GM20431 (cell line): ENCODE data around the gene UBAP2L.
"Not testable (repeated sequence)": the region's sequence is repeated elsewhere in the genome, so short reads cannot be mapped to it uniquely, and the experiment has no call there.

ENCODE experiments used
- in situ Hi-C: fragments of 300-500 bp; cut with MseI, MboI; formaldehyde crosslinking; loops from one replicate; pipeline ENCODE4 v1.15.0; 2020; ENCODE audit warnings: low sequenced_read_pairs; ENCODE audit not compliant: unreplicated experiment

Gene UBAP2L

DNA sequence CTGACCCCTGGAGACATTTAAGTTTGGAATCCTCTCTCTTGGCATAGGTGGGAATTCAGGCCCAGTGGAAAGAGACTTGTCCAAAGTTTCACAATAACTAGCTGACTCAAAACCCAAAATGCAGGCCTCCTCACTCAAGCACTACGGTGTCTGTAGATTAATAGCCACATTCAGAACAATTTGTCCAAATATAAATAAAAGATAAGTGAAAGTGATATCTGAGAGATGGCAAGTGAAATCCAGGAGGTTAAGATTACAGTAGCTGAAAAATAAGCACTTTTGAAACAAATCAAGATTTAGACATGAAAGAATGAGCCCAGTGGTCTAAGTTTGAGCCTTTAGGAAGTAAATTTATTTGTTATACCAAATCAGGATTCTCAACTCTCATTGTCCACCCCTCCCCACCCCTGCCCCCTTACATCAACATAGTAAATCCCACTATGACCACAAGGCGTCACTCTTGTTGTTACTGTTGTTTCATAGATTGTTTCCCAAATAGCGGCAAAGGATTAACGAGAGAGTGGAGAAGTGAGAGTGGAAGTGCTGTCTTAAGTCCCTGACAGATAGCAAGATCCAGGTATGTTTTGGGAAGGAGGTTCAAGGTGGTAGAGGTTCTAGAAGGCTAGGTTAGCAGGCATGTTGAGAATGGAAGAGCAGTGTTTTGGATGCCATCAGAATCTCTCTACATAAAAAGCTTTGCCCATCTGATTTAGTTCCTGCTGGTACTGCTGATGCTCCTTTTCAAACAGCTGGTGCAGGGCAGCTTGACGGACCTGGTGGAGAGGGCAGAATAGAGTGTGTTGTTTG, 21.8 kb upstream of the UBAP2L start:
- in situ Hi-C loops: no loop called here

DNA sequence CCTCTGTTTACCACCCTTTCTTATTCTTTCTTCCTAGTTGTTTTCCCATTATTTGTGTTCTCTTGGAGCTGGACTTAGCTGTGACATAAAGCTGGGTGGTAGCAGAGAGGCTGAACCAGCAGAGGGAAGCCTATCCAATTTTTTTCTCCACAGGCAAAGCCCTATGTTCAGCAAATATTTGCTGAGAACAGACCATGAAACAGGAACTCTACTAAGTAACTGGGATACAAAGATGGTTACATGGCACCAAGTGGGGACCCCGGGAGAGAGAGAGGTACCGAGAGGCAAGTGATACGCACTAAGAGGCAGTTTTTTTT, 21.2 kb upstream of the UBAP2L start:
- in situ Hi-C loops: no loop called here

GRCh38 chr1:154205778-154206177, 15.0 kb upstream of the UBAP2L start:
- in situ Hi-C loops: not testable (repeated sequence)

DNA sequence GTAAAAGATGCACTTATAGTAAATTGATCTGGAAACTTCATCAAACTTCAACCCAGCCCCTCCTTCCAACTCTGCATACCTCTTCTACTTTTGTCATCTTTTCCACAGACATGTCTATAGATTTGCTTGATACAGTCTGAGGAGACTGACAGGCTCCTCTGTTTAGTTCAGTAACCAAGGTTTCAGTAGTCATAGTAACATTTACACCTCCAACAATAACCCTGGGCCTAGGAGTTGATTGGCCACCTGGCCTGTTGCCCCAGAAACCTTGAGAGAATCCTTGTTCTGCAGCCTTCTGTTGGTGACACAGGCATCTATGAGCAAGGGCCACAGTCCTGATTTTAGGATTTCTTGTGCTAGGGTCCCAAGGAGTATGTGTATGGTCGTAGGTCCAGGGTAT, 14.6 kb upstream of the UBAP2L start, which contains the start of gene CFAP141:
Gene CFAP141, minus strand, starts transcription at position 138 of the 400 bp plus-strand sequence. Its CDS starts 26 bp downstream, at position 112.
- in situ Hi-C loops: no loop called here

DNA sequence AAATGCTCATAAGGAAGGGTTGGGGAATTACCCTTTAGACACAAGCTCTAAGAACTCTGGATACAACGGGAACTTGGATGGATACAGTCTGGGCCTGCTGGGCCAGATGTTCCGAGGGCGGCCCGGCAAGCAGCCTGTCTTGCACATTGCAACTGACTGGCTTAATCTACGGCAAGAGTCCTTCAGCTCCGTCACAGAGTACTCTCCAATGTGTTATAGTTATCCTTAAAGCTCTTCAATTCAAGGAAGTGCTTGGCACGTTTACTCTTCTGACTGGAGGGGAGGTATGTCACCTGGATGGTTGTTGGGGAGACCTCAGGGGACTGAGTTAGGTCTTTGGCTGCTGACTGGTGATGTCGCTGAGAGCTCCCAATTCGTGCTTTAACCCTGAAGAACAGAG, 13.5 kb upstream of the UBAP2L start:
- in situ Hi-C loops: no loop called here

GRCh38 chr1:154208677-154209388, 11.9 kb upstream of the UBAP2L start:
- in situ Hi-C loops: no loop called here

DNA sequence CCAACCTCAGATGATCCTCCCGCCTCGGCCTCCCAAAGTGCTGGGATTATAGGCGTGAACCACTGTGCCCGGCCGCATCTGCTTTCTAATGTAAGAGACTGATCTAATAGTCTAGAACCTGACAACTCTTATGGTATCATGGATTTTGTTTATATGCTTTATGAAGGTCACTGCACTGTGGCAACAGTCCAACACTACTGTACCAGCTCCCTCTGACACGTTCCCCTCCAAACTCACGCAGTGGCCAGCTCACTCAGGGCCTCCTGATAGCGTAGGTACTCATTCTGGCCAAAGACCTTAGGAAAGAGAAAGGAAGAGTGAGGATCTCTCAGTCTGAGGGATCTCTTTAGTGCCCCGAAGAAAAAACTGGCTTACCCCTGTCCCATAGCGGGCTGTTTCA, 8.7 kb upstream of the UBAP2L start:
- in situ Hi-C loops: no loop called here

GRCh38 chr1:154213274-154213673, 7.5 kb upstream of the UBAP2L start:
- in situ Hi-C loops: no loop called here

DNA sequence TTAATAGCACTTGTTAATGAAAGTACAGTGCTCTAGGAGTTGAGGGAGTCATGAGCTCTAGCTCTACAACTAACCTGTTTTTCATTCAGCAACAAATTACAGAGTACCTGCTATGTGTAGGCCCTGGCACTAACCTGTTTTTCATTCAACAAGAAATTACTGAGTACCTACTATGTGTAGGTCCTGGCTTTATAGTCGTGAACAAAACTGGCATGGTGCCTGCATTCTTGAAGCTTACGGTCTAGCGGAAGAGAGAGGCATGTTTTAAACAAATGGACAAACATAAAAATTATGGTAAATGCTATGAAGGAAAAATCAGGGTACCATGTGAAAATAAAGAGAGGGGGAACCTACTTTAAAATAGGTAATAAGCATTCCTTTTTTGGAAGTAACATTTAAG, 2.2 kb upstream of the UBAP2L start:
- in situ Hi-C loops: no loop called here

DNA sequence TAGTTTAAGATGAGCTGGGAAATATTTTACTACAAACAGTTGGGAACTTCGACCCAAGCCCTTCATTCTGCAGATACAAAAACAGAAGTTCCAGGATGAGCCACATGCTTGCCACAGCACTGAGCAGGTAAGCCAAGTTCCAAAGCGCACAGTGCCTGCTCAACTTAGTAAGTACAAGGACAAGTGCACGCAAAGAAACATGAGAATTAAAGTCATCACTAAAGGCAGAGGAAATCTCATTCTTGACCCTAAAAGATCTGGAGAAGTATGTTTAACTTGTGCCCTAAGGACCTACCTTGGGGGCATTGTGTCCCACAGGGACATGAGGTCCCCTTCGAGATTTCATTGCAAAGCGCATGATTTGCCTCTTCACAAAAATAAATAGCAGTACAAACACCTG, 1.2 kb upstream of the UBAP2L start:
- in situ Hi-C loops: no loop called here

DNA sequence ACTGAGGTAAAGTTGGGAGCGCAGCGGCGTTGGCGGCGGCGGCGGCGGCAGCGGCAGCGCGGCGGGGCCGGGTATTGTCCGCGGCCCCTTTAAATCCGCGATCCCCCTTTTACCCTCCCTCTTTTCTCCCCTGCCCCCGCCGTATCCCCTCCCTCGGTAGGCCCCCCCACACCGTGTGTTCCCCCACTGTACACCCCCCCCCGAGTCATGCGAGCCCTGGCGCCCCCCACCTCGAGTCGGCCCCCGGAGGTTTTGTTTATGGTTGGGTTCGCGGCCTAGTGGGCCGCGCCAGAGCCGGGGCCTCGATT, 169 bp downstream of the UBAP2L start:
- in situ Hi-C loops: no loop called here

- in situ Hi-C loops: no loop called here
Observed at GRCh38 chr1:154221278-154222001, 685 bp downstream of the UBAP2L start.

GRCh38 chr1:154222518-154222917, 1.8 kb downstream of the UBAP2L start:
- in situ Hi-C loops: no loop called here

DNA sequence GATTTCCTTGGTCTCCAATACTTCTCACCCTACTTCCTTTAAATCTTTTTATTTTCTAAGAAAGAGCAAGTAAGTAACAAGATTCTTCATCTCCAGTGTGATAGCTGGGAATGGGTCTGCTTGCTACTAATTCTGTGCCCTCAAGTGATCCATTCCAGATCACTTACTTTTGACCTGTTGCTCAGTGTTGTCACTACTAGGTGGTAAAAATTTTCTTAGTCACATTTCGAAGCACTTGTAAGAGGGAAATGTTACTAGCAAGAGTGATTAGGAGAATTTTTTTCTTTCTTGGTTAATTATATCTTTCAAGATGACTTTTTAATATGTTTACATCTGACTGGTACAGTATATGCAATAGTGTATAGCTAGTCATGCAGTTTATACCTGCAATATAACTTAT, 2.2 kb downstream of the UBAP2L start:
- in situ Hi-C loops: no loop called here

- in situ Hi-C loops: no loop called here
Observed at GRCh38 chr1:154223621-154224020, 2.9 kb downstream of the UBAP2L start.

GRCh38 chr1:154225370-154225769, 4.6 kb downstream of the UBAP2L start:
- in situ Hi-C loops: no loop called here

DNA sequence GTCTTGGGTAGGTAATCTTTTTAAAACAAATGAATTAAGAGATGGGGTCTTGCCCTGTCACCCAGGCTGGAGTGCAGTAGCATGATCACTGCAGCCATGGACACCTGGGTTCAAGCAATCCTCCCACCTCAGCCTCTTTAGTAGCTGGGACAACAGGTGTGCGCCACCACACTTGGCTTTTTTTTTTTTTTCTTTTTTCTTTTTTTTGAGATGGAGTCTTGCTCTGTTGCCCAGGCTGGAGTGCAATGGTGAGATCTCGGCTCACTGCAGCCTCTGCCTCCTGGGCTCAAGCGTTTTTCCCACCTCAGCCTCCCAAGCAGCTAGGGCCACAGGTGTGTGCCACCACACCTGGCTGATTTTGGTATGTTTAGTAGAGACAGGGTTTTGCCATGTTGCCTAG, 10.4 kb downstream of the UBAP2L start:
- in situ Hi-C loops: not testable (repeated sequence)

DNA sequence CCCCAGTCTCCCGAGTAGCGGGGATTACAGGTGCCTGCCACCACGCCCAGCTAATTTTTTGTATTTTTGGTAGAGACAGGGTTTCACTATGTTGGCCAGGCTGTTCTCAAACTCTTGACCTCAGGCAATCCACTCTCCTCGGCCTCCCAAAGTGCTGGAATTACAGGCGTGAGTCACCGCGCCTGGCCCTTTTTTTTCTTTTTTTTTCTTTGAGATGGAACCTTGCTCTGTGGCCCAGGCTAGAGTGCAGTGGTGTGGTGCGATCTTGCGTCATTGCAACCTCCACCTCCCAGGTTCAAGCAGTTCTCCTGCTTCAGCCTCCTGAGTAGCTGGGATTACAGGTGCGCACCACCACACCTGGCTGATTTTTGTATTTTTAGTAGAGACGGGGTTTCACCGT, 12.4 kb downstream of the UBAP2L start:
- in situ Hi-C loops: not testable (repeated sequence)

GRCh38 chr1:154236855-154237254, 16.1 kb downstream of the UBAP2L start:
- in situ Hi-C loops: no loop called here

GRCh38 chr1:154237435-154237834, 16.7 kb downstream of the UBAP2L start:
- in situ Hi-C loops: no loop called here

DNA sequence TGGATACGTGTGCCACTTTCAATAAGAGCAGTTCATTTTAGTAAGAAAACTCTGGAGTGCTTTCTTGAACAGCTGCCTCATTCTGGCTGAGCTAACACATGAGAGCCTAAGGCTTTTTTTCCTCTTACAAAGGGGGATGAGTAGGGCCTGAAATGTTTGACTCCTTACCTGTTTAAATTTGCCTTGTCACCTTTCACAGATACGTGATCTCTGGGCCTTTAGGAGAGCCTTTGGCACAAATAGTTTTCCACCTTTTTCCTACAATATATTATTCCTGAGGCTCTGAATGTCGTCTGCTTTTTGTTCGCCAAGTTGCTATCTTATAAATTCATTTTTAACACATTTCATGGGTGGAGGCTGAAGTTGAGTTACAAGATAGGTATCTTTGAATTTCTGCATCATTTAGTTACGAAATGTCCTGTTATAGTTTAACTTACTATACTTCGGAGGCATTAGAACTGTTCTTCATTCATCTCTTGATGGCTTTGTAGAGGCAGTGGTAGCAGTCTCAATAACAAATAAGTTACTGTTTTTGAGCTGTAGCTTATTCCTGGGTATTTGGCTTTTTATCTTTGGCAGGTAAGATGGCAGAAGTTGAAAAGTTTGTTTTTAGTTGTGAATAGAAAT, 17.2 kb downstream of the UBAP2L start:
- in situ Hi-C loops: no loop called here
